Vagina (tissue), 2 donors: Measurements from ENCODE around the gene CCDC178.

ENCODE experiments used
- CTCF ChIP-seq, 3 experiments: fragments of 450-650 bp in 2 of 3; fragments of 200-600 bp in 1 of 3; sonication (generic) in 1 of 3; IDR thresholded peaks; one replicate each; pipeline ENCODE4 v1.5.1; 2017 to 2019; ENCODE audit warnings: antibody characterized with exemption in 3 of 3, mild to moderate bottlenecking in 2 of 3, moderate library complexity in 2 of 3
- POLR2A ChIP-seq, 2 donors: fragments of 450-650 bp; IDR thresholded peaks; one replicate each; pipeline ENCODE4 v1.6.1; 2017; ENCODE audit warnings: antibody characterized with exemption in 2 of 2, mild to moderate bottlenecking in 2 of 2, moderate library complexity in 2 of 2
- POLR2AphosphoS5 ChIP-seq, 2 donors: sonication (generic); formaldehyde crosslinking; IDR thresholded peaks; one replicate each; pipeline ENCODE4 v1.9.0; 2017; ENCODE audit warnings: antibody characterized with exemption in 2 of 2, mild to moderate bottlenecking in 2 of 2, low read depth in 1 of 2; ENCODE audit not compliant: insufficient read depth in 1 of 2

GRCh38 chr18:33195795-33196194, 244.7 kb downstream of the CCDC178 start:
- TF ChIP-seq CTCF (IDR thresholded peaks at IDR 0.05): no peak
- no peak for TF ChIP-seq POLR2A (IDR thresholded peaks at IDR 0.05)
- no peak for TF ChIP-seq POLR2AphosphoS5 (IDR thresholded peaks at IDR 0.05; ENCODE audit: insufficient read depth in 1 of 2, low read depth in 1 of 2)
